HG02571 (cell line): ENCODE data around the gene THUMPD3.

Source experiments
- ATAC-seq: cut with Tn5 transposase; IDR thresholded peaks from one replicate; pipeline ENCODE4 v1.9.1; 2021; ENCODE audit warnings: mild to moderate bottlenecking, moderate library complexity; ENCODE audit not compliant: unreplicated experiment

THUMPD3 gene

GRCh38 chr3:9415485-9416138 is 52.8 kb downstream of the THUMPD3 start:
- no peak for ATAC-seq

DNA sequence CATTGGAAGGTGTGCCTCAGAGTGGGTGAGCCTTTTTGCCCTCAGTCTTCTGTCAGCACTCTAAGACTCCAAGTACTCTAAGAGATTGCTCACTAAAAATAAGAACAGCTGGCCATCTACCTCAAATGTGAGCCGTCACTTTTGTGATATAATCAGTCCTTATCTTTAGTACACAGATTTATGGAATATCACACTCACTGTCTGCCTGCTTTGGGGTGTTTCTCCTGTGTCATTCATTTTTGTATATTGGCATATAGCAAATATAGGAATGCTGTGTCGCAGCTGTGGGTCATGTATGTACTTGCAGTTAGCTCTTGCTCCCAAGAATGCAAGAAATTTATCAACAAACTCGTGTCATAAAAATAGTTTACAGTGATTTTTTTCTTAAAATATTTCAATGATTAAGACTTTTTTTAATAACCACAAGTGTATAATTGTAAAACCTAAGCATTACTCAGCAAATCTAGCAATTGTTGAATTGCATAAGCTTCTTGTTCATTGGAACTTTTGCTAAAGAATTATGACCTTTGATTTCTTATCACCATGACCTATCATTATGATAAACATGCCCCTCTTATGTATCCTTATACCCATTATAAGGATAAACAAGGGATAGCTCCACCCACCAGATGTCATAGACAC is 53.4 kb downstream of the THUMPD3 start:
- no peak for ATAC-seq

DNA sequence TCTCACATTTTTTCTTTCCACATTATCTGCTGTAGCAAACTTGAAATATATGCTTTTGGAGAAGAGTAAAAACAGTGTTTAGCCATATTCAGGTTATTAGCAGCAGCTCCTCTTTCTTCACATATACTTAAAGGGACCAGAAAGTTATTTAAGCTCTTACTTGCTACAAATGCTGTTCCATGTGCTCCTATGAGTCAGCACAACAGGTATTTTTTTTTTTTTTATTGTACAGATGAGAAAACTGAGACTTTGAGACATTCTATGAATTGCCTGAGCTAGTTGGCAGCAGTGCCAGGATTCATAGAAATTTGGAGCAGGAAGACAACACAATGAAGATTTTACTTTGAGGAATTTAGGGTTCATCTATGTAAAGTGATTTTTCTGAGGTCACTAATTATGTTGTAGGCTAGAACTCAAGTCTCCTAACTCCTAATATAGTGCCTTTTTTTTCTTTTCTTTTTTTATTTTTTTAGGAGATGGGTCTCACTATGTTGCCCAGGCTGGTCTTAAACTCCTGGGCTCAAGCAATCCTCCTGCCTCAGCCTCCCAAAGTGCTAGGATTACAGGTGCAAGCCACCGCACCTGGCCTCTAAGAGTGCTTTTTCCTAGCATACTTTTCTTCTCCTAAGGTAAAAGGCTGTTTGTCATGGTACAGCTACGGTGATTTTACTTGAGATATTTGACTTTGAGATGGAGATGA is 58.1 kb downstream of the THUMPD3 start:
- ATAC-seq, result no peak

DNA sequence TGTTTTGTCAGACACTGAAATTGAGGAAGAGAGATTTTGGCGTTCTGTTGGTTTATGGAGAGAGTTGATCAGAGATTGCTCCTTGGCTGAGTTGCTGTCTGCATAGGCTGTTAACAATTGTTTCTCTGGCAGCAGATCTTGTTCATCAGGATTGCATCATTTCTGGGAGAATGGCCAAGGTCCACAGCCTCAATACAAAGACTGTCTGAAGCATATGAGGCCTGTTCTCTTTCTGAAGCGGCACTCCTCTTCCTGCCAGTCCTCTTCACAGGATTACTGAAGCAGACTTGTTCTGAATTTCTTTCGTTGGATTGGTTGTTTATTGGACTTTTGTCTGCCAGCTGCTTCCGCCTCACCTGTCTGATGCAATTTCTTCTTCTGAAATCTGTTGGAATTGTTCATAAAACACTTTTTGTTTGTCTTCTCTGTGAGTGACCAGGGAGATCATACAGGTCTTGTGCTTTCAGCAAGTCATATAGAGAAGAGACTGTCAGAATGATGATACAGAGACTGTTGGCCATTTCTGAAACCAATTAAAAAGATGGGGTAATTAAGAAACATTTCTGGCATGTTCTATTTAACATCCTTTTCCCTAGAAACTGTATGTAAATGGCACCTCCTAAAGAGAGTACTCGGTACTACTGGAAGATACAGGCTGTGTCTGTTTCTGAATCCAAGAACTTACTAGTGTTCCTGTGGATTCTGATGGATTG is 60.0 kb downstream of the THUMPD3 start:
- no peak for ATAC-seq

- ATAC-seq, result no peak
Measured at GRCh38 chr3:9428411-9428810, 65.6 kb downstream of the THUMPD3 start.

DNA sequence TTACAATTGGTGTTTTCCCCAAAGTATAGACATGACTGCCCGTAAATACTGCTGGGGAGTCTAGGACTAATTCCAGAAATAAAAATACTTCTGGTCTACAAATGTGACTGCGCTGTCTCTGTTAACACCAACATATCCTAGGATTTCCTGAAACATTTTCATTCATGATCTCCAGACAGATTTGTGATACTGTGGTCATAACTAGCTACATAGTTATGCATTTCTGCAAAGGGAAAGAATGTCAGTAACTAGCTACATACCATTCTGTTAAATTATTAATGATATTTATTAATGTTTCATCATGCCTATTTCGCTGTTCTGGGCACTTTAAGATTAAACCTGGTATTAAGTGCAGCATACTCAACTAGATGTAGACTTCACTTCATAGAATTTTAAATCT is 67.9 kb downstream of the THUMPD3 start:
- no peak for ATAC-seq

DNA sequence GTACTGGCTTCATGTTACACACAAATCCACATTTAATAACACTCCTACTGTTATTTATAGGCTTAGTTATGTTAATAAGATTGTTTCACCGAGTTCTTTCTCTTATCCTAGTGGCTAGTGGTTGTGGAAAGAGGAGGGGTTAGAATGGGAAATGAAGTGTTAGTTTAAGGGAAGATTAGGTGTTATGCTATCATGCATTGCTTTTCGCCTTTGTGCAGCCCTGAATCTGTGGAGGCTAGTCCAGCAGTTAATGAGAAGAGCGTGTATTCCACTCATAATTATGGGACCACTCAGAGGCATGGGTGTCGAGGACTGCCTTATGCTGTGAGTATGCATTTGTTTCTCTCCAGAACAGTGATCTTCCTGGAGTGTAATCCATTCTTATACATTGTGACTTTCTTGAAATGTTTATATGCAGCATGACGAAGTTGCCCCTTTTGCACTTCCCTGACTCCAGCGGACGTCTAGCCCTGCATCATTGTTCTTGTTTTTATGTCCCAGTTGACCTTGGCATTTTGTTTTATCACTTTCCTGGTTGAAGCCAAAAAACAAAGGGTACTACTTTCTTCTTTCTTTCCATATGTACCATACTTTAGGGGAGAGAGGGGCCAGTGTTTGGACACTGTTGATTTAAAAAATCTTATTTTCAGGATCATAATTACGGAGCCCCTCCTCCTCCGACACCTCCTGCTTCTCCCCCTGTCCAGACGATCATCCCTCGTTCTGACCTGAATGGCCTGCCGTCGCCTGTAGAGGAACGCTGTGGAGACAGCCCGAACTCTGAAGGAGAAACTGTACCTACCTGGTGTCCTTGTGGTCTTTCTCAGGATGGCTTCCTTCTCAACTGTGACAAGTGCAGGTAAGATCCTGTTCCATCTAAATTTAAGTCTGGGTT is 71.0 kb downstream of the THUMPD3 start:
- ATAC-seq, result no peak

DNA sequence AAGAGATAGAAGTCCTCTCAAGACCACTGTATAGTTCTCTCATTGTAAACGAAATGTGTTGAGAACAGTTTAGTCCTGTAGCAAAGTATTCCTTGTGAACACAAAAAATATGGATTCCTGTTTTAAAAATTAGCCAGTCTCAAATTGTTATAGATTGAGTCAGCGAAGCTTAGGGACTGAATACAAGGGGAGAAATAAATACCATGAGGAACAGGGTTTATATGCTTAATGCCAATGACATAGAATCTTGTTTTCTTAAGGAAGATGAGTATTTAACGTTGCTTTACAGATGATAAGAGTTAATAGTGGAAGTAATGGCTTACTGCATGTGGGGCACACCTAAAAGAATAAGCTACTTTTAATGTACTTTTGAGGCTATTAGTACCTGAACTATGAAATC is 72.5 kb downstream of the THUMPD3 start:
- ATAC-seq, result no peak
